GM12874 (cell line): ENCODE measurements around the gene PNLIPRP1.

ENCODE experiments used
- TF ChIP-seq, protein P1 (sequence below): IDR thresholded peaks from 2 replicates; pipeline ENCODE4 v1.5.1; 2011; ENCODE audit warnings: low read depth, mild to moderate bottlenecking, control low read depth, low read length, moderate library complexity; ENCODE audit not compliant: insufficient read depth

Gene PNLIPRP1

DNA sequence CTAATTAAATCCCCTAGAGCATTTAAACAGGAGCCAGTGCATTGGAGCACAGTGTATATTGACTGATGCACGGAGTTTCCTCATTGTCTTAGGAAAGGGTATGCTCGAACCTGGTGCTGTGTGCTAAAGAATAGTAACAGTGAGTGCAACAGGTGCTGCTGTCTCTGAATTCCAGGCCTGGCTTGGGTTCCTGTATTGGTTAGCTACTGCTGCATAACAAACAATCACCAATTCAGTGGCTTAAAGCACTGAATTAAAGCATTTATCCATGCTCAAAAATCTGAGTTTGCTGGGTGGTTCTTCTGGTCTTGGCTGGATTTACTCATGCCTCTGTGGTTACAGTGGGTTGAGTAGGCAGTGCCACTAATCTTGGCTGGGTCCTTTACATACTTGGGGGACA is 1.8 kb upstream of the PNLIPRP1 start:
- TF ChIP-seq, protein P1, sequence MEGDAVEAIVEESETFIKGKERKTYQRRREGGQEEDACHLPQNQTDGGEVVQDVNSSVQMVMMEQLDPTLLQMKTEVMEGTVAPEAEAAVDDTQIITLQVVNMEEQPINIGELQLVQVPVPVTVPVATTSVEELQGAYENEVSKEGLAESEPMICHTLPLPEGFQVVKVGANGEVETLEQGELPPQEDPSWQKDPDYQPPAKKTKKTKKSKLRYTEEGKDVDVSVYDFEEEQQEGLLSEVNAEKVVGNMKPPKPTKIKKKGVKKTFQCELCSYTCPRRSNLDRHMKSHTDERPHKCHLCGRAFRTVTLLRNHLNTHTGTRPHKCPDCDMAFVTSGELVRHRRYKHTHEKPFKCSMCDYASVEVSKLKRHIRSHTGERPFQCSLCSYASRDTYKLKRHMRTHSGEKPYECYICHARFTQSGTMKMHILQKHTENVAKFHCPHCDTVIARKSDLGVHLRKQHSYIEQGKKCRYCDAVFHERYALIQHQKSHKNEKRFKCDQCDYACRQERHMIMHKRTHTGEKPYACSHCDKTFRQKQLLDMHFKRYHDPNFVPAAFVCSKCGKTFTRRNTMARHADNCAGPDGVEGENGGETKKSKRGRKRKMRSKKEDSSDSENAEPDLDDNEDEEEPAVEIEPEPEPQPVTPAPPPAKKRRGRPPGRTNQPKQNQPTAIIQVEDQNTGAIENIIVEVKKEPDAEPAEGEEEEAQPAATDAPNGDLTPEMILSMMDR: no peak

DNA sequence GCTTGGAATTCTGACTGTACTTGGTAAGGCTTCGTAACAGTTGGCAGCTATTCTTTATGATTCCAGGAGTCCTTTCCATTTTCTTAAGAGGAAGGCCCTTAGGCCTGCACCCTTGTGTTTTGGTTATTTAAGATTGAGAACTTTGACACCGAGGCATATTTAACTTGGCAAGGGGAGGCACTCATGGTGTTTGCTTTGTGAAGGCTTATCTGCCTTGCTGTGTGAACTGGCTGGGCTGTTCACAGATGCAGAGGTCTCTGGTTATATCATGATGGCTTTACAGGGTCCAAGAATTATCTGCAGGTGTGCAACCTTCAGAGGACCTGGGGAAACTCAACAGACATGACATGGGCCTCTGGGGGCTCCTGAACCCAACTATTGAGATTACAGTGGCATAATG is 833 bp upstream of the PNLIPRP1 start:
- TF ChIP-seq, protein P1: no peak

DNA sequence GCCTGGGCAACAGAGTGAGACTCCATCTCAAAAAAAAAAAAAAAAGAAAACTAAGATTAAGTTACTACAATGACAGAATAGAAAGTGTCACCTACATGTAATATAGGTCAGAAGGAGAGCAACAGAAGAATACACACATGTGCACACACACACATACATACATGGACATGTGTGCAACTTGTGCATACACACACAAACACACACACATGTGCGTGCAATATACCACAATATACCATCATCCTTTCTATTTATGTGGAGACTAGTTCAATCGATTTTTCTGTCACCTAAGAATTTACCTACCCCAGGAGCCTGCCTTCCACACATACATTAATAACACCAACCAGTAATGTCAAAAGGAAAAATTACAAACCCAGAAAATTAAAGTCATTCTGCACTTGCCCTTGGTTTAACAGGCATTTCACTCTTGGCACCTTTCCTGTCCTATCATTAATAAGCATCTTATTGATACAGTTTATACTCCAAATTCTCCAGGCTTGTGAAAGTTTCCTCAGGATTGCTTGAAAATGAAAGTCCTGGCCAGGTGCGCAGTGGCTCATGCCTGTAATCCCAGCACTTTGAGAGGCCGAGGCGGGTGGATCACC is 2.5 kb downstream of the PNLIPRP1 start:
- TF ChIP-seq, protein P1: no peak

DNA sequence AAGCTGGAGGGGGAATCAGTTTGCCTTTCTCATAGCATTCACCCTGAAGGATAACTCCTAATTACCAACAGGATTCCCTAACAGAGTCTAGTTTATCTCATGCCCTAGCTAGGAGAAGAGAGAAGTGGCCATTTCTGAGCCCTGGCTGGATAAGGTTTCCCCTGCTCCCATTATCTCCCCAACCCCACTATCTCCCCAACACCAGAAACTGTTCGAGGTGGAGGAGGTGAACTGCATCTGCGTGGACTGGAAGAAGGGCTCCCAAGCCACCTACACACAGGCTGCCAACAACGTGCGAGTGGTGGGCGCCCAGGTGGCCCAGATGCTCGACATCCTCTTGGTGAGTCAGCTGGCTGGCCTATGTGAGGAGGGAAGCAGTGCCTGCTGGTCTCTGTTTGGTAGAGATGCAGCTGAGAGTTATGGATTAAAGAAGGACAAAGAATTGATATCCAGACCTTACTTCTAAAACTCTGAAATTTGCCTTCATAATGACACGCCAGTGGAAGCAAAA is 3.8 kb downstream of the PNLIPRP1 start:
- TF ChIP-seq, protein P1: no peak

DNA sequence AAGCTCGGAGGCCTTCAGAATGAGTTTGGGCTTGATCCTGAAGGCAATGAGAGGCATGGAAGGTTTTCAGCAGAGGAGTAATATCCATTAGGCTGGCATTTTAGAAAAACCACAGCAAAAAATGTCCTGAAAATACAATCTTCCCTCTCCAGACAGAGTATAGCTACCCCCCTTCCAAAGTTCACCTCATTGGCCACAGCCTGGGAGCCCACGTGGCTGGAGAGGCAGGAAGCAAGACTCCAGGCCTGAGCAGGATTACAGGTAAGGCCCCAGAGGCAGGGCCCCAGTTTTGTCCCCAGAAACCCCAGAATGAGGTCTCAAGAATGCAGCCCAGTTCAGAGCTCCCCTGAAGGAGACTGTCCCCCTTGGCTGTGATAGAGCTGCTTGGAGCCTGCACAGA is 5.3 kb downstream of the PNLIPRP1 start:
- TF ChIP-seq, protein P1: no peak

DNA sequence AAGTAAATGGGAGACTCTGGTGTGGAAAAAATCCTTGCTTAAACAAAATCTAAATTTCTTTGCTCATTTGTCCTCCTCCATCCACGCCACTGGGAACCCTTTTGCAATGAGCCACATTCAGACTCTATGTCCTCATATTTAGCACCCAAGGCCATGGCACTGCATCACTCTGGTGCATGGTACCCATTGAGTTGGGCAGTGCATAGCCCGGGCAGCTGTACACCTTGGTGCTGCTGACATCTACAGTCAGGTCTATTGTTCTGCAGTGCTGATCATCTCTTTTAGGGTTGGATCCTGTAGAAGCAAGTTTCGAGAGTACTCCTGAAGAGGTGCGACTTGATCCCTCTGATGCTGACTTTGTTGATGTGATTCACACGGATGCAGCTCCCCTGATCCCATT is 6.8 kb downstream of the PNLIPRP1 start:
- TF ChIP-seq, protein P1: no peak

DNA sequence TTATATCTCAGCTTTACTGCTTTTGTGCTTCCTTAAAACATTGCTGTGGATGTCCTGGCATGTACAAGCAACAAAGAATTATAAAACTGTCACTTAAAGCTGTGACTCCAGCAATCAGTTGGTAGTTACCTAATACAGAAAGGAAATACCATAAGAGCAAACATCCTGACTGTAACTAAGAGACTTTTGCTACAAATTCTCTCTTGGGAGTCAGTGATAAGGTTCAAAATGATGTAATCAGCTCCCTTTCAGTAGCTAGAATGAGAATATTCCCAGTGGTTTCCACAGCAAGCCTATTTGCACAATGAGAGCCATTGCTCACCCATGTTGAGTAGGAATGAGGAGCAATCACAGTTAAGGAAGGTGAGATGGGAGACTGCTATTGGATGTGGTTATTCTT is 7.6 kb downstream of the PNLIPRP1 start:
- TF ChIP-seq, protein P1: no peak
